Measurements from ENCODE around the gene THRA.

Gene THRA

GRCh38 chr17:40086150-40087044 is 23.6 kb downstream of the THRA start:
- no peak for DNase-seq

GRCh38 chr17:40087049-40087794 is 24.5 kb downstream of the THRA start:
- no peak for DNase-seq

- DNase-seq: no peak
These were observed 25.3 kb downstream of the THRA start for GRCh38 chr17:40087903-40088718.

- no peak for DNase-seq
These were observed 26.5 kb downstream of the THRA start for GRCh38 chr17:40089077-40089895.

GRCh38 chr17:40090237-40091119 is 27.7 kb downstream of the THRA start:
- DNase-seq: no peak

- DNase-seq: no peak
These were observed 29.1 kb downstream of the THRA start for GRCh38 chr17:40091691-40092397.

GRCh38 chr17:40092581-40092980 is 29.8 kb downstream of the THRA start:
- DNase-seq: no peak

- DNase-seq: no peak
These were observed 30.3 kb downstream of the THRA start for GRCh38 chr17:40093005-40093579.

- DNase-seq: no peak
These were observed 30.9 kb downstream of the THRA start for GRCh38 chr17:40093580-40094201.

GRCh38 chr17:40094874-40095273 is 32.1 kb downstream of the THRA start:
- no peak for DNase-seq

GRCh38 chr17:40095351-40095943 is 32.7 kb downstream of the THRA start:
- DNase-seq: no peak

GRCh38 chr17:40095944-40096791 is 33.4 kb downstream of the THRA start:
- no peak for DNase-seq

- DNase-seq: no peak
These were observed 34.3 kb downstream of the THRA start for GRCh38 chr17:40097087-40097486.

GRCh38 chr17:40097931-40098845 is 35.4 kb downstream of the THRA start:
- no peak for DNase-seq

GRCh38 chr17:40098846-40099618 is 36.3 kb downstream of the THRA start:
- DNase-seq: peak; percentile 97
